Pancreas (tissue), 10 donors: ENCODE results near the gene DMD. TPM values are rescaled to one million over a fixed set of nuclear protein-coding genes. Genes with fewer than 3 reads are reported as not detected.

Experiments
- ATAC-seq, 4 donors: fragments of 200-7000 bp; cut with Tn5 transposase; one replicate each; pipeline versions ENCODE4 v1.8.0 to v1.9.1; 2020; ENCODE audit warnings: mild to moderate bottlenecking in 4 of 4, moderate library complexity in 4 of 4
- DNase-seq, 6 donors: peaks; one replicate each; pipeline ENCODE4 v3.0.0-alpha.2; 2020
- FAIRE-seq: peaks from 2 replicates; lab custom pipeline; 2012; peaks lifted over from hg19 to GRCh38; lab: Jason Lieb, UNC
- H3K27ac ChIP-seq, 4 donors: fragments of 200-600 bp; sonication (generic); 1 replicate in 3 of 4; 2 replicates in 1 of 4; pipeline versions ENCODE4 v1.5.0 to v1.8.0; 2020
- H3K27me3 ChIP-seq, 4 donors: fragments of 200-600 bp; one replicate each; pipeline ENCODE4 v1.8.0; 2021
- H3K36me3 ChIP-seq, 3 donors: fragments of 200-600 bp; sonication (generic) in 1 of 3; one replicate each; pipeline versions ENCODE4 v1.5.0 to v1.8.0; 2020 to 2021
- H3K4me1 ChIP-seq, 3 donors: fragments of 200-600 bp; one replicate each; pipeline ENCODE4 v1.8.0; 2021
- H3K4me3 ChIP-seq, 4 donors: fragments of 200-600 bp; sonication (generic) in 2 of 4; one replicate each; pipeline versions ENCODE4 v1.5.0 to v1.8.0; 2020 to 2021
- H3K9me3 ChIP-seq, 4 donors: fragments of 200-600 bp; one replicate each; pipeline ENCODE4 v1.8.0; 2021
- WGBS, 2 donors: extraction: QIAGEN DNeasy Blood & Tissue Kit; methylation state at CpG; one replicate each; pipeline ENCODE4 v1.1.7; 2013; 5-methylcytosine and 5-hydroxymethylcytosine counted together
- intact Hi-C, 3 donors: fragments of 100-400 bp; cut with DNase I; formaldehyde crosslinking; loops; one replicate each; pipeline versions ENCODE4 v1.11.1 to v1.14.2; 2022
- polyA plus RNA-seq, 2 donors: library from polyadenylated mRNA; stranded (reverse); fragments of 200-250 nt; gene quantifications; one replicate each; pipeline ENCODE4 v1.2.3, GENCODE V29; 2013
- total RNA-seq, 6 donors: library from RNA; stranded (reverse); fragmentation: NEBNext Ultra II Directional in 4 of 6; extraction: Animal tissue kit (Norgen Biotek cat#: 25700) in 4 of 6; gene quantifications; one replicate each; pipeline versions ENCODE4 v1.2.1 to v1.2.4, GENCODE V29; 2021 to 2023
- TF ChIP-seq, protein P1 (sequence below), 4 donors: fragments of 200-600 bp; sonication (generic) in 3 of 4; IDR thresholded peaks; one replicate each; pipeline versions ENCODE4 v1.5.0 to v1.8.0; 2021; ENCODE audit warnings: antibody characterized with exemption in 4 of 4
- donor health status: healthy with polysubstance abuse.
- donor health status: DM: no; HTN: no; CAD: no; lungs with moderate emphysema.
- donor health status: DM: no; HTN: no; CAD: no.
- donor health status: control.
- donor health status: control.
- donor health status: Bipolar disorder and iron deficiency.
- donor health status: DM: yes; HTN: yes; CAD: no.
- donor health status: DM: no; HTN: no; CAD: no.
- donor health status: DM: no; HTN: no; CAD: no.
- donor health status: DM: yes; HTN: yes; CAD: no.

DMD gene
- total and polyA plus RNA-seq, 8 donors: 9.1 to 46.5 (median 32.1) TPM

- Histone ChIP-seq H3K4me3 (no peak overlapping the region), H3K4me1 (no peaks in the 10 kb centered on the region), H3K36me3 (no peaks in the 10 kb centered on the region), H3K9me3 (no peaks in the 10 kb centered on the region), H3K27ac (no peak overlapping the region), H3K27me3 (no peaks in the 10 kb centered on the region)
- WGBS, 2 donors: 21 to 31% methylated on average over 1 of the region's 1 CpG
- no peak for ATAC-seq
- FAIRE-seq: no peak
- intact Hi-C loops: no loop called here
- no peak for DNase-seq
- TF ChIP-seq, protein P1, sequence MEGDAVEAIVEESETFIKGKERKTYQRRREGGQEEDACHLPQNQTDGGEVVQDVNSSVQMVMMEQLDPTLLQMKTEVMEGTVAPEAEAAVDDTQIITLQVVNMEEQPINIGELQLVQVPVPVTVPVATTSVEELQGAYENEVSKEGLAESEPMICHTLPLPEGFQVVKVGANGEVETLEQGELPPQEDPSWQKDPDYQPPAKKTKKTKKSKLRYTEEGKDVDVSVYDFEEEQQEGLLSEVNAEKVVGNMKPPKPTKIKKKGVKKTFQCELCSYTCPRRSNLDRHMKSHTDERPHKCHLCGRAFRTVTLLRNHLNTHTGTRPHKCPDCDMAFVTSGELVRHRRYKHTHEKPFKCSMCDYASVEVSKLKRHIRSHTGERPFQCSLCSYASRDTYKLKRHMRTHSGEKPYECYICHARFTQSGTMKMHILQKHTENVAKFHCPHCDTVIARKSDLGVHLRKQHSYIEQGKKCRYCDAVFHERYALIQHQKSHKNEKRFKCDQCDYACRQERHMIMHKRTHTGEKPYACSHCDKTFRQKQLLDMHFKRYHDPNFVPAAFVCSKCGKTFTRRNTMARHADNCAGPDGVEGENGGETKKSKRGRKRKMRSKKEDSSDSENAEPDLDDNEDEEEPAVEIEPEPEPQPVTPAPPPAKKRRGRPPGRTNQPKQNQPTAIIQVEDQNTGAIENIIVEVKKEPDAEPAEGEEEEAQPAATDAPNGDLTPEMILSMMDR (IDR thresholded peaks at IDR 0.05): no peak
Measured at GRCh38 chrX:32687379-32687778, 524.0 kb downstream of the DMD start.

GRCh38 chrX:32678487-32678886, 532.9 kb downstream of the DMD start:
- H3K9me3 ChIP-seq: no peaks in the 10 kb centered on the region
- no peak for ATAC-seq
- TF ChIP-seq, protein P1 (IDR thresholded peaks at IDR 0.05): no peak
- H3K27ac ChIP-seq: no peak overlapping the region
- no peak overlapping the region for H3K4me3 ChIP-seq
- no peak for FAIRE-seq
- H3K36me3 ChIP-seq: no peaks in the 10 kb centered on the region
- H3K4me1 ChIP-seq: no peaks in the 10 kb centered on the region
- DNase-seq: no peak
- intact Hi-C loops: no loop called here
- H3K27me3 ChIP-seq: no peaks in the 10 kb centered on the region
- 63 to 82% methylated on average over 5 of the region's 5 CpGs for WGBS, 2 donors

GRCh38 chrX:32673193-32673592, 538.2 kb downstream of the DMD start:
- no peaks in the 10 kb centered on the region for H3K4me1 ChIP-seq
- 15 to 18% methylated on average over 4 of the region's 4 CpGs for WGBS, 2 donors
- no peaks in the 10 kb centered on the region for H3K36me3 ChIP-seq
- no peak overlapping the region for H3K4me3 ChIP-seq
- H3K27ac ChIP-seq: no peak overlapping the region
- ATAC-seq: no peak
- intact Hi-C loops: no loop called here
- no peaks in the 10 kb centered on the region for H3K27me3 ChIP-seq
- no peak for FAIRE-seq
- DNase-seq: no peak
- H3K9me3 ChIP-seq: no peaks in the 10 kb centered on the region
- TF ChIP-seq, protein P1 (IDR thresholded peaks at IDR 0.05): no peak

GRCh38 chrX:32662516-32662915, 548.8 kb downstream of the DMD start:
- H3K4me1 ChIP-seq: no peaks in the 10 kb centered on the region
- ATAC-seq (no peak), DNase-seq (no peak), FAIRE-seq (no peak)
- TF ChIP-seq, protein P1 (IDR thresholded peaks at IDR 0.05): no peak
- 87 to 96% methylated on average over 2 of the region's 2 CpGs for WGBS, 2 donors
- H3K27ac ChIP-seq: no peak overlapping the region
- H3K9me3 ChIP-seq: no peaks in the 10 kb centered on the region
- H3K36me3 ChIP-seq: no peaks in the 10 kb centered on the region
- intact Hi-C loops: no loop called here
- no peaks in the 10 kb centered on the region for H3K27me3 ChIP-seq
- no peak overlapping the region for H3K4me3 ChIP-seq

GRCh38 chrX:32644476-32645245, 566.7 kb downstream of the DMD start:
- no peak for DNase-seq
- FAIRE-seq: no peak
- TF ChIP-seq, protein P1 (IDR thresholded peaks at IDR 0.05): no peak
- 62 to 65% methylated on average over 9 of the region's 9 CpGs for whole genome bisulfite sequencing, 2 donors
- no peaks in the 10 kb centered on the region for H3K36me3 ChIP-seq
- no peak for ATAC-seq
- H3K4me3 ChIP-seq: no peak overlapping the region
- H3K4me1 ChIP-seq: no peaks in the 10 kb centered on the region
- intact Hi-C loops: no loop called here
- no peak overlapping the region for H3K27ac ChIP-seq
- H3K9me3 ChIP-seq: no peaks in the 10 kb centered on the region
- peaks cover 0 to 12% (median 0%) of the 10 kb centered on the region in 4 donors for H3K27me3 ChIP-seq
